Activated naive CD4-positive, alpha-beta T cell treated with Interleukin-2 at 50 U/mL for 16 hours (primary cell): ENCODE data around the gene SNRNP35.
"Not testable (repeated sequence)": the region's sequence is repeated elsewhere in the genome, so short reads cannot be mapped to it uniquely, and the experiment has no call there.

Source experiments
- DNase-seq: peaks from one replicate; pipeline ENCODE4 v3.0.0-alpha.2; 2020

SNRNP35 gene

DNA sequence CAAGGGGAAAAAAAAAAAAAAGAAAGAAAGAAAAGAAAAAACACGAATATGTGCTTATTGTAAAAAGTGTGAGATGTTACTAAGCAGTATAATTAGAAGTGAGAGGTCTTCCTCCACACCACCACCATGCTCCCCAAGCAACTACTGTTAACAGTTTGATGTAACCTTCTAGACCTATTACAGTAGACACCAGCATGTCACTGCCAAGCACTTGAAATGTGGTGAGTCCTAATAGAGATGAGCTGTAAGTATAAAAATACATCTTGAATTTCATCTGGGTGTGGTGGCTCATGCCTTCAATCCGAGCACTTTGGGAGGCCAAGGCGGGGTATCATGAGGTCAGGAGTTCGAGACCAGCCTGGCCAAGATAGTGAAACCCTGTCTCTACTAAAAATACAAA lies 8.1 kb upstream of the SNRNP35 start:
- DNase-seq = no peak

DNA sequence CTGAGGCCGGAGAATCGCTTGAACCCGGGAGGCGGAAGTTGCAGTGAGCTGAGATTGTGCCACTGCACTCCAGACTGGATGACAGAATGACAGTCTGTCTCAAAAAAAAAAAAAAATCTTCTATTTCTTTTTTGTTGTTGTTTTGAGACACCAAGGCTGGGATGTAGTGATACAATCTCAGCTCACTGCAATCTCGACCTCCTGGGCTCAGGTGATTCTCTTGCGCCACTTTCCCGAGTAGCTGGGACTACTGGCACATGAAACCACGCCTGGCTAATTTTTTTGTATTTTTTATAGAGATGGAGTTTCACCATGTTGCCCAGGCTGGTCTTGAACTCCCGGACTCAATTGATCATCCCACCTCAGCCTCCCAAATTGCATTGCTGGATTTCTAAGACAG lies 7.3 kb upstream of the SNRNP35 start:
- no peak for DNase-seq

DNA sequence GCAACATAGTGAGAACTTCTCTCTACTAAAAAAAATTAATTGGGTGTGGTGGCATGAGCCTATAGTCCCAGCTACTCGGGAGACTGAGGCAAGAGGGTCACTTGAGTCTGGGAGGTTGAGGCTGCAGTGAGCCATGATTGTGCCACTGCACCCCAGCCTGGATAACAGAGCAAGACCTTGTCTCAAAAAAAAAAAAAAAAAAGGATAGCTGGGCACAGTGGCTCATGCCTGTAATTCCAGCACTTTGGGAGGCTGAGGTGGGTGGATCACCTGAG lies 5.7 kb upstream of the SNRNP35 start:
- DNase-seq = not testable (repeated sequence)

DNA sequence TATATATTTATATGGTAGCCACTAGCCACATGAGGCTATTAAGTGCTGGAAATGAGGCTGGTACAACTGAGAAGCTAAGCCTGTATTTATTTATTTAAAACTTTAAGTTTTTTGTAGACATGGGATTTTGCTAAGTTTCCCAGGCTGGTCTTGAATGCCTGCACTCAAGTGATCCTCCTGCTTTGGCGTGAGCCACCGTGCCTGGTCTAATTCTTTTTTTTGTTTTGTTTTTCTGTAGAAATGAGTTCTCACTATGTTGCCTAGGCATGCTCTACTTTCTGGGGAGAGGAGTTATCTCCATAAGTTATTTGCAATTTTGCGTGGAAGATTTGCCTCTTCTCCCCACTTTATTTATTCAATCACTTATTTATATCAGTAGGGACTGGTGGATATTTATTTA lies 4.8 kb upstream of the SNRNP35 start:
- no peak for DNase-seq

DNA sequence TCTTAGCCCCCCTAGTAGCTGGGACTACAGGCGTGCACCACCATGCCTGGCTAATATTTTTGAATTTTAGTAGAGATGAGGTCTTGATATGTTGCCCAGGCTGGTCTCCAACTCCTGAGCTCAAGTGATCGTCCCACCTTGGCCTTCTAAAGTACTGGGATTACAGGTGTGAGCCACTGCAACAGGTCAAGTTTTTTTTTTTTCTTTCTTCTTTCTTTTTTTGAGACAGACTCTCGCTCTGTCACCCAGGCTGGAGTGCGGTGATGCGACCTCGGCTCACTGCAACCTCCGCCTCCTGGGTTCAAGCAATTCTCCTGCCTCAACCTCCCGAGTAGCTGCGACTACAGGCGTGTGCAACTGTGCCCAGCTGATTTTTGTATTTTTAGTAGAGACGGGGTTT lies 5.2 kb downstream of the SNRNP35 start:
- not testable (repeated sequence) for DNase-seq

- no peak for DNase-seq
Observed at GRCh38 chr12:123465084-123465483, 7.1 kb downstream of the SNRNP35 start.

- DNase-seq = no peak
Observed at GRCh38 chr12:123468786-123469185, 10.8 kb downstream of the SNRNP35 start.

DNA sequence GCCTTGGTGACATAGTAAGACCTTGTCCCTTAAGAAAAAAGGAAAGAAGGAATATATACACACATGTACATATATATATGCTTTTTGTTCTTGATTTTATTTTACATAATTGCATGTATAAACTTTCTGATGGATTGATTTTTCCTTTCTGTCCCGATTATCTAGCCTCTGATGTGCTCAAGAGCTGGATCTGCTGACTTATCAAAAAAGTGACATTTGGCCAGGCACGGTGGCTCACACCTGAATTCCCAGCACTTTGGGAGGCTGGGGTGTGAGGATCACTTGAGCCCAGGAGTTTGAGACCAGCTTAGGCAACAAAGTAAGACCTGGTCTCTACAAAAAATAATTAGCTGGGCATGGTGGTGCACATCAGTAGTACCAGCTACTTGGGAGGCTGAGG lies 12.0 kb downstream of the SNRNP35 start:
- no peak for DNase-seq

DNA sequence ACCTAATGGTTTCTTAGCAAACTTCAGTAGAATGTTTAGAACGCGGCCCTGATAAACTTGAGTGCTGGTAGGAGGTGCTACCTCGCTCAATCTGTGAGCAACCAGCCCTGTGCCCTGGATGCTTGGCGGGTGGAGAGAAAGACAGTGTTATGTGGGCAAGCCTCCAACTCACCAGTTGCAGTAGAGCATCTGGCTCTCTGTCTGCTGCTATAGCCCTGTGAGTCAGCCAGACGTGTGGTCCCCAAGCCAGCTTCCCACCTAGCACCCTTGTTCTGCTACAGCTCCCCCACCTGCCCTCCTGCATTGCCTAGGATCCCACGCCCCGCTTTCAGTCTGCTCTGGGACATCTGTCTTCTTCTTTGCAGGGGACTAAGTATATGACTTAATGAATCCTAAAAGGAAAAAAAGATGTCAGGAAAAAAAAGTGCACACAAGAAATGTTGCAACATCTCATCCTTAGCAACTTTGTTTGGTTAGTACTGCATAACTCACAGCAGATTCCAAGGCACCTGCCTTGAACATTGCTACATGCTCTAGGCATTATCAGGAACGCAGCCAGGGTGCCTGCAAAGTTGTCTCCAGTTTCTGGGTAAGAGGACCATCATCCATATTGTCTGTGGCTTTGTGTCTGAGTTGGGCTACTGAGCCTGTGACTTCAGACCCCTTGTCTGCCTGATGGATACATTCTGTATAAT lies 13.6 kb downstream of the SNRNP35 start:
- no peak for DNase-seq

DNA sequence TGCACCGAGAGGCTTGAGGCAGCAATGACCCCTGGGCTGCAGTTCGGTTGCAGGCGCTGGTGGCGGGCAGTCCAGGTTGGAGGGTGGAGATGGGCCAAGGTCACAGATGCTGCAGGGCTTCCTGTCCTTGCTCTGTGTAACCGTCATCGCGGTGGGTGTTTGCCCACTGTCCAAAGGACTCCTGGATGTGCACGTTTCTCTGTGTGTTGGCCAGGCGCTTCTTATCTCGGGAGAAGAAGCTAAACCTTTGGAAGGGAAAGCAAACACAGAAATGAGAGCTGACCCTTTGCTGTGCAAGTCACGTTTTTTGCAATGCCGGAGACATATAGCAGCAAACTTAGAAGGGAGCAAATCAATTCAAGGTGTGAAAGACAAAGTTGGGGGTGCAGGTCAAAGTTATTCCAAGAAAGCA lies 14.5 kb downstream of the SNRNP35 start:
- no peak for DNase-seq

DNA sequence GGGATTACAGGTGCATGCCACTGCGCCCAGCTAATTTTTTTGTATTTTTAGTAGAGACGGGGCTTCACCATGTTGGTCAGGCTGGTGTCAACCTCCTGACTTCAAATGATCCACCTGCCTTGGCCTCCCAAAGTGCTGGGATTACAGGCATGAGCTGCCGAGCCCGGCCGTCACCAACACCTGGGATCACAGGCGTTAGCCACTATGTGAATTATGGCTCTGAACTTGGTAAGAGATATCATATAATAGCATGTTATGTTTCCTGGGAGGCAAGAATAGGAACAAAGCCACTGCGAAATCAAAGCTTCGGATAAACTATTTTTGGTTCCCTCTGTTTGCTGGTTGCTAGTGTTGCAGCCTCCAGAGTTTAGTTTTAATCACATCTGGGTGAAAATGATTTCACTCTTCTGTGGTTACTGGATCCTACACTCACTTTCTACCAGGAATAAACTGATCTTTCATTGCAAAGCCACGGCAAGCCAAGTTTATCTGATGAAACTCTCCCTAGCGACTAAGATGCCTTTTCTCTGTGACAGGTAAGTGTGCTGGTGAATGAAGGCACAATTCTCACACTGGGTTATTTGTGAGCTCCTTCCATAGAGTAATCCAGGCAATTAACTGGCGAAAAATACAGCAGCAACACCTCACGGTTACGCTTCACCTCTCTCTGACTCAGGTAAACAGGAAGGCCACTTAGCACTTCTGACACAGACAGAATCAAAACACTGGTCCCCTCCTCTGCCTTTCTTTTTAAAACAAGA lies 16.7 kb downstream of the SNRNP35 start:
- no peak for DNase-seq

DNA sequence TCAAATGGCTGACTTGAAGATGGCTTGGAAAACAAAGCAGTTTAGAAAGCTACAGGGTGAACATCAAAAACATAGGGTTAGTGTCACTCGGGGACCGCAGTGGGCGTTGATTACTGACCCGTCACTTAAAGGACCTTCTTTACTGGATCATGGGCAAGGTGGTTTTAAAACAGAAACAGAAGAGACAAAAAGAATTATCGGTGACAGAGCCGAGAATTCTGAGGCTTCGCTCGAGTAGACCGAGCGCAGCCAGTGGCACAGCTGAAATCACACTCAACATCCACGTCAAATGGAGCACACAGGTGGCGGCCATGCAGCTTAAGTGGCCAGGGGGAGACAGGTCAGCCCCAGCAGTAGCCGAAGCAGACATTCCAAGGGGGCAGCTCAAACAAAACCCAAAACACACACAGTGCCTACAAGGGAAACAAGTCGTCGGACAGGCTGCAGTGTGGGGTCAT lies 17.3 kb downstream of the SNRNP35 start:
- DNase-seq = no peak

- no peak for DNase-seq
Observed at GRCh38 chr12:123478069-123478468, 20.1 kb downstream of the SNRNP35 start.

DNA sequence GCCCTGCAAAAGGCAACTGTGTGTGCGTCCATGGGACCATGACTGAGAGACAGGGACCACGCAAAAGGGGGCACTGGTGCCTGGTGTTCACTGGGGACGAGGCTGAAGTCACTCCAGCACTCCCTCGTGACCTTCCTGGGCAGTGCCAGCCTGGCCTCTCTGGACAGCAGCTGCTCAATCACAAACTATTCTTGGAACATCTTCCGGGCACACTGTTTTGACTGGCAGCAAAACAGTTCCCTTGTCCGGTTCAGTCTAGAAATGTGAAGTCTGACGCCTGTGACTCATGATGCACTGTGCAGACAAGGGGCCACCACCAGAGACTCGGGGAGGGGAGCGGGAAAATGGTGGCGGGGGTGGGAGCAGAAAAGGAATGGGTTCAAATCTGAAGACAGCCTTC lies 20.8 kb downstream of the SNRNP35 start:
- DNase-seq = no peak

GRCh38 chr12:123479442-123480180 lies 21.7 kb downstream of the SNRNP35 start:
- DNase-seq = no peak

DNA sequence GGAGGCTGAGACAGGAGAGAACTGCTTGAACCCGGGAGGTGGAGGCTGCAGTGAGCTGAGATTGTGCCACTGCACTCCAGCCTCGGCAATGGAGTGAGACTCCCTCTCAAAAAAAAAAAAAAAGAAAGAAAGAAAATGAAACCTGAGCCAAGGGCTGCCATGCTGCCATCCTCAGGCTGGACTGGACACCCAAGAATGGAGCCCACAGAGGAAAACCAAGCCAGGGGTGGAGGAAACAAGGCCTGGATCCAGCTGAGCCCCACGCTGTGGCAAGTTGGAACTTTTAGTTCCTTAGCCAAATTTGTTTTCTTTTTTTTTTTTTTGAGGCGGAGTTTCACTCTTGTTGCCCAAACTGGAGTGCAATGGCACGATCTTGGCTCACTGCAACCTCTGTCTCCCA lies 23.3 kb downstream of the SNRNP35 start:
- not testable (repeated sequence) for DNase-seq

DNA sequence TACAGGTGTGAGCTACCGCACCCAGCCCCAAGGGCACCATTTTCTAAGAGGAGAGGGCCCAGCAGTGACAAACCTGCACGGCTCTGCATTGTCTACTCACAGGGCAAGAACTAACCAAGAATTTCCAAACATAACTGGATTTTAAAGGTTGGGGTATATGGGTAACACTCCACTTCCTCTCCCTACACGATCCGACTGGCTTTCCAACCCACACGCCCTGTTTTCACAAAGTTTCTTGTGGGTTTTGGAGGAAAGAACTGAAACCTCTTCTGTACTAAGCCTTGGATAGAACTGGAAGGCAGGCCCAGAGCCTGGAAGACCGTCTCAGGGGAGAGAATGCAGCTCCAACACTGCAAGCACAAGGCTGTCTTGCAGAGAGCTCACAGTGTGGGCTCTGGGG lies 24.9 kb downstream of the SNRNP35 start:
- DNase-seq = no peak

- DNase-seq = no peak
Observed at GRCh38 chr12:123483602-123484248, 25.8 kb downstream of the SNRNP35 start.

GRCh38 chr12:123485756-123486155 lies 27.8 kb downstream of the SNRNP35 start:
- no peak for DNase-seq

DNA sequence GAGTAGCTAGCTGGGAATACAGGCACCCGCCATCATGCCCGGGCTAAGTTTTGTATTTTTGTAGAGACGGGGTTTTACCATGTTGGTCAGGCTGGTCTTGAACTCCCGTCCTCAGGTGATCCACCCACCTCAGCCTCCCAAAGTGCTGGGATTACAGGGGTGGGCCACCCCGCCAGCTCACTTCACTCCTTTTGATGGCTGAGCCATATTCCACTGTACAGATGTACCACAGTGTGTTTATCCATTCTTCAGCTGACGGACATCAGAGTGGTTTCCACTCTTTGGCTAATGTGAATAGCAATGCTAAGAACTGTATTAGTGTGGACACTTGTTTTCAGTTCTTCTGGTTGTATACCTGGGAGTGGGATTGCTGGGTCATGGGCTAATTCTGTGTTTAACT lies 29.5 kb downstream of the SNRNP35 start:
- no peak for DNase-seq

- no peak for DNase-seq
Observed at GRCh38 chr12:123488539-123489230, 30.7 kb downstream of the SNRNP35 start.

DNA sequence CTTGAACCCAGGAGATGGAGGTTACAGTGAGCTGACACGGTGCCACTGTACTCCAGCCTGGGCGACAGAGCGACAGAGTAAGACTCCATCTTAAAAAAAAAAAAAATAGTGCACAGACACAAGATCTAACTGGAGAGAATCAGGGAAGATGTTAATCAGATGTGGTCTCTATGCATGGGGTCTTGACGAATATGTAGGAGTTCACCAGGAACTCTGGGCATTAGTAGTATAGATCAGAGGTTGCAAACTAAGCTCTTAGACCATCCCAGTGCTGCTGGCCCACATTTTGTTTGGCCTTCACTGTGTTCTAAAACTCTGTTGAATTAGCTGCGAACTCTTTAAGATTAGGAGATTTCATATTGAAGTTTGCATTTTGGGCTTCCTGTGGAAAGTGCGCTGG lies 31.6 kb downstream of the SNRNP35 start:
- no peak for DNase-seq

DNA sequence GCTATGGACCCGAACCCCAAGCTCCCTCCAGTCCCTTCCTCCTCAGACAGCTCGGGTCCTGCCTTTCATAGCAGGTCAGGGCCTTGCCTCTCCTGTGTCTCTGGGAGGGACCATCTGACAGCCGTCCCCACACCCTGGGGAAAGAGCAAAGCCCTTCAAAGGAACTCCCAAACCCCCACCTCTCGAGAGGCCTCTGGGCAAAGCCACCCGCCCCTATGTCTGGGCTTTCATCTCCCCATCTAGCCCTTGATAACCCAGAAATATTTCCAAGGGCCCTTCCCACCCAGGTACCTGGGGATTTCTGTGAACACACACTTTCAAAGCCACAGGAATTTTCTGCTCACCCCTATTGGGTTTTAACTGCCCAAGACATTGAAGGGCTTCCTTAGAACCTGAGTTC lies 32.1 kb downstream of the SNRNP35 start:
- DNase-seq = no peak
